ENCODE results near the gene SHROOM4. TPM values are rescaled to one million over a fixed set of nuclear protein-coding genes. Genes with fewer than 3 reads are reported as not detected.

SHROOM4 gene
- total RNA-seq, 1 experiment from 2014 or later, result not detected

GRCh38 chrX:50778272-50778671 is 35.7 kb downstream of the SHROOM4 start:
- DNase-seq (ENCODE audit: low spot score), result no peak

GRCh38 chrX:50776248-50776647 is 37.7 kb downstream of the SHROOM4 start:
- DNase-seq (ENCODE audit: low spot score), result no peak

GRCh38 chrX:50771382-50771781 is 42.6 kb downstream of the SHROOM4 start:
- no peak for DNase-seq (ENCODE audit: low spot score)

- DNase-seq (ENCODE audit: low spot score), result no peak
Observed at GRCh38 chrX:50770702-50771101, 43.3 kb downstream of the SHROOM4 start.

- DNase-seq (ENCODE audit: low spot score), result no peak
Observed at GRCh38 chrX:50769389-50770063, 44.5 kb downstream of the SHROOM4 start.

- no peak for DNase-seq (ENCODE audit: low spot score)
Observed at GRCh38 chrX:50768801-50769200, 45.2 kb downstream of the SHROOM4 start.

GRCh38 chrX:50765986-50766385 is 48.0 kb downstream of the SHROOM4 start:
- DNase-seq (ENCODE audit: low spot score), result no peak

GRCh38 chrX:50762578-50762977 is 51.4 kb downstream of the SHROOM4 start:
- DNase-seq (ENCODE audit: low spot score), result no peak

- no peak for DNase-seq (ENCODE audit: low spot score)
Observed at GRCh38 chrX:50756276-50756675, 57.7 kb downstream of the SHROOM4 start.

- no peak for DNase-seq (ENCODE audit: low spot score)
Observed at GRCh38 chrX:50751091-50751490, 62.9 kb downstream of the SHROOM4 start.

GRCh38 chrX:50747471-50747900 is 66.5 kb downstream of the SHROOM4 start:
- no peak for DNase-seq (ENCODE audit: low spot score)

GRCh38 chrX:50736656-50737055 is 77.3 kb downstream of the SHROOM4 start:
- no peak for DNase-seq (ENCODE audit: low spot score)

- DNase-seq (ENCODE audit: low spot score), result no peak
Observed at GRCh38 chrX:50726296-50726695, 87.7 kb downstream of the SHROOM4 start.

- no peak for DNase-seq (ENCODE audit: low spot score)
Observed at GRCh38 chrX:50725310-50725709, 88.7 kb downstream of the SHROOM4 start.

GRCh38 chrX:50723006-50723405 is 91.0 kb downstream of the SHROOM4 start:
- no peak for DNase-seq (ENCODE audit: low spot score)

GRCh38 chrX:50721764-50722521 is 92.1 kb downstream of the SHROOM4 start:
- DNase-seq (ENCODE audit: low spot score), result no peak

GRCh38 chrX:50719614-50720013 is 94.4 kb downstream of the SHROOM4 start:
- no peak for DNase-seq (ENCODE audit: low spot score)

GRCh38 chrX:50718776-50719175 is 95.2 kb downstream of the SHROOM4 start:
- no peak for DNase-seq (ENCODE audit: low spot score)

- DNase-seq (ENCODE audit: low spot score), result no peak
Observed at GRCh38 chrX:50716706-50717105, 97.3 kb downstream of the SHROOM4 start.

GRCh38 chrX:50712777-50713176 is 101.2 kb downstream of the SHROOM4 start:
- DNase-seq (ENCODE audit: low spot score), result no peak

- no peak for DNase-seq (ENCODE audit: low spot score)
Observed at GRCh38 chrX:50711907-50712306, 102.1 kb downstream of the SHROOM4 start.

- DNase-seq (ENCODE audit: low spot score), result no peak
Observed at GRCh38 chrX:50707955-50708699, 105.9 kb downstream of the SHROOM4 start.

GRCh38 chrX:50707405-50707804 is 106.6 kb downstream of the SHROOM4 start:
- DNase-seq (ENCODE audit: low spot score), result no peak

Data from A172 (cell line).